Measurements from ENCODE around the gene GPM6B.

- no peak for TF ChIP-seq CTCF (IDR thresholded peaks at IDR 0.05)
- TF ChIP-seq POLR2A (IDR thresholded peaks at IDR 0.05) = no peak
- no peak for TF ChIP-seq EP300 (IDR thresholded peaks at IDR 0.05)
- TF ChIP-seq POLR2AphosphoS5 (IDR thresholded peaks at IDR 0.05) = no peak
These were observed 40.9 kb upstream of the GPM6B start for GRCh38 chrX:13857804-13858203.

Data from stomach (tissue), 4 donors.